ENCODE measurements around the gene CHD5. TPM values are rescaled to one million over a fixed set of nuclear protein-coding genes. Genes with fewer than 3 reads are reported as not detected.
A peak's percentile ranks its signal among the peaks of the same experiment; 100 is the strongest.

The CHD5 gene
- total and polyA plus RNA-seq, 2 of the 13 experiments (the other 11 are each of a cell fraction or from before 2014, with no cell fraction given), result 0.02 to 0.21 TPM

GRCh38 chr1:6199298-6200187 lies 19.4 kb upstream of the CHD5 start, which contains the start of gene RPL22 (continued):
- peak; percentile 63 for TF ChIP-seq MNT (IDR thresholded peaks at IDR 0.05)
- TF ChIP-seq ZNF629 (CRISPR knock-in tag; conservative IDR thresholded peaks at IDR 0.05), result 0 out of 2 replicates have a peak, but pooled peaks have one; percentile 14
- peak; percentile 76 for TF ChIP-seq MED8 (CRISPR knock-in tag; IDR thresholded peaks at IDR 0.05; ENCODE audit: insufficient replicate concordance)
- no peak for TF ChIP-seq RFX5 (IDR thresholded peaks at IDR 0.05; ENCODE audit: low read depth, low read length)
- TF ChIP-seq BCLAF1 (IDR thresholded peaks at IDR 0.05), result no peak
- peak; percentile 96 for TF ChIP-seq ZHX1 (CRISPR knock-in tag; IDR thresholded peaks at IDR 0.05; ENCODE audit: low read depth)
- peak; percentile 47; the same call in 1 of the 2 replicates for TF ChIP-seq ZBTB21 (CRISPR knock-in tag; IDR thresholded peaks at IDR 0.05)
- no peak for TF ChIP-seq ZNF7 (CRISPR knock-in tag; IDR thresholded peaks at IDR 0.05)
- peak; percentile 93 for TF ChIP-seq ZNF687 (CRISPR knock-in tag; IDR thresholded peaks at IDR 0.05)
- TF ChIP-seq NCOA1 (CRISPR knock-in tag; IDR thresholded peaks at IDR 0.05), result 0 out of 2 replicates have a peak, but pooled peaks have one; percentile 20
- no peak for TF ChIP-seq IKZF4 (CRISPR knock-in tag; IDR thresholded peaks at IDR 0.05; ENCODE audit: borderline replicate concordance, low read depth, not compliant biosample characterization)
- TF ChIP-seq RNF2 (conservative IDR thresholded peaks at IDR 0.05; ENCODE audit: low read depth), result peak; percentile 88
- peak; percentile 91 for TF ChIP-seq PHF20 (CRISPR knock-in tag; IDR thresholded peaks at IDR 0.05)

Data from HepG2 (cell line).